HEK293 (cell line): ENCODE results near the gene IGIP.

ENCODE experiments used
- CTCF ChIA-PET: fragments of 350-600 bp; formaldehyde crosslinking; extraction: SDS; loops from one replicate; lab custom pipeline; 2021; ENCODE audit warnings: antibody characterized with exemption; lab: Yijun Ruan, JAX
- POLR2A ChIA-PET: fragments of 300-600 bp; formaldehyde crosslinking; extraction: SDS; loops from one replicate; lab custom pipeline; 2020; ENCODE audit warnings: antibody characterized with exemption, inconsistent platforms; lab: Yijun Ruan, JAX
- H3K27ac ChIP-seq: fragments of 200-500 bp; sonication (Bioruptor generic); 2 replicates; pipeline ENCODE4 v1.5.1; 2014; ENCODE audit warnings: low read depth, low read length, control low read depth, inconsistent platforms; ENCODE audit errors: extremely low read depth
- H3K36me3 ChIP-seq, 2 experiments: fragments of 200-500 bp in 1 of 2; sonication (Bioruptor generic) in 1 of 2; 1 replicate in 1 of 2; 2 replicates in 1 of 2; pipeline ENCODE4 v1.5.1; 2014 to 2017; ENCODE audit warnings: inconsistent platforms in 2 of 2, low read length in 2 of 2; ENCODE audit not compliant: control insufficient read depth in 2 of 2, insufficient read depth in 1 of 2
- H3K4me1 ChIP-seq: fragments of 200-500 bp; sonication (Bioruptor generic); 2 replicates; pipeline ENCODE4 v1.5.1; 2014; ENCODE audit warnings: mild to moderate bottlenecking, low read length, inconsistent platforms; ENCODE audit not compliant: control insufficient read depth, insufficient read depth
- H3K4me3 ChIP-seq: 2 replicates; pipeline ENCODE4 v1.5.1; 2011; ENCODE audit warnings: low read depth, mild to moderate bottlenecking, control low read depth, low read length, moderate library complexity
- H3K9me3 ChIP-seq: fragments of 200-500 bp; sonication (Bioruptor generic); 2 replicates; pipeline ENCODE4 v1.5.1; 2014; ENCODE audit warnings: low read depth, low read length, inconsistent platforms; ENCODE audit not compliant: control insufficient read depth, insufficient read depth
- BCL6B ChIP-seq: fragments of 450-650 bp; formaldehyde crosslinking; IDR thresholded peaks from 2 replicates; pipeline ENCODE4 v1.5.1; 2017; ENCODE audit warnings: missing biosample characterization, missing genetic modification characterization
- GLI4 ChIP-seq: fragments of 450-650 bp; formaldehyde crosslinking; IDR thresholded peaks from 2 replicates; pipeline ENCODE4 v1.5.1; 2016; ENCODE audit warnings: missing biosample characterization, missing genetic modification characterization
- HOXD13 ChIP-seq: sonication (generic); formaldehyde crosslinking; IDR thresholded peaks from 2 replicates; pipeline ENCODE4 v1.8.0; 2022; ENCODE audit warnings: missing genetic modification reagents, borderline replicate concordance
- SALL2 ChIP-seq: fragments of 450-650 bp; formaldehyde crosslinking; IDR thresholded peaks from 2 replicates; pipeline ENCODE4 v1.5.0; 2017; ENCODE audit warnings: missing biosample characterization, mild to moderate bottlenecking, missing genetic modification characterization, borderline replicate concordance
- SCRT1 ChIP-seq: fragments of 450-650 bp; formaldehyde crosslinking; IDR thresholded peaks from 2 replicates; pipeline ENCODE4 v1.5.1; 2016; ENCODE audit warnings: missing biosample characterization, missing genetic modification characterization, borderline replicate concordance
- ZBTB1 ChIP-seq: fragments of 450-650 bp; formaldehyde crosslinking; IDR thresholded peaks from 2 replicates; pipeline ENCODE4 v1.5.1; 2016; ENCODE audit warnings: missing biosample characterization, missing genetic modification characterization
- ZBTB17 ChIP-seq: fragments of 450-650 bp; formaldehyde crosslinking; IDR thresholded peaks from 2 replicates; pipeline ENCODE4 v1.5.1; 2016; ENCODE audit warnings: missing biosample characterization, missing genetic modification characterization
- ZBTB20 ChIP-seq: fragments of 450-650 bp; formaldehyde crosslinking; IDR thresholded peaks from 2 replicates; pipeline ENCODE4 v1.5.1; 2016; ENCODE audit warnings: missing biosample characterization, missing genetic modification characterization
- ZNF138 ChIP-seq: fragments of 450-650 bp; formaldehyde crosslinking; IDR thresholded peaks from 2 replicates; pipeline ENCODE4 v1.5.1; 2016; ENCODE audit warnings: missing biosample characterization, missing genetic modification characterization, borderline replicate concordance
- ZNF248 ChIP-seq: fragments of 450-650 bp; formaldehyde crosslinking; IDR thresholded peaks from 2 replicates; pipeline ENCODE4 v1.5.1; 2017; ENCODE audit warnings: missing biosample characterization, missing genetic modification characterization
- ZNF302 ChIP-seq: fragments of 450-650 bp; formaldehyde crosslinking; IDR thresholded peaks from 2 replicates; pipeline ENCODE4 v1.5.1; 2016; ENCODE audit warnings: missing biosample characterization, missing genetic modification characterization, low read depth
- ZNF341 ChIP-seq: fragments of 450-650 bp; formaldehyde crosslinking; IDR thresholded peaks from 2 replicates; pipeline ENCODE4; 2016; ENCODE audit warnings: low read depth, missing biosample characterization, missing genetic modification characterization
- ZNF362 ChIP-seq: fragments of 450-650 bp; formaldehyde crosslinking; IDR thresholded peaks from 2 replicates; pipeline ENCODE4 v1.5.1; 2016; ENCODE audit warnings: missing biosample characterization, missing genetic modification characterization
- ZNF513 ChIP-seq: fragments of 450-650 bp; IDR thresholded peaks from 2 replicates; pipeline ENCODE4 v1.5.1; 2018; ENCODE audit warnings: missing biosample characterization, missing genetic modification characterization
- ZNF521 ChIP-seq: fragments of 450-650 bp; formaldehyde crosslinking; IDR thresholded peaks from 2 replicates; pipeline ENCODE4 v1.5.1; 2017; ENCODE audit warnings: missing biosample characterization, mild to moderate bottlenecking, missing genetic modification characterization
- ZNF626 ChIP-seq: fragments of 450-650 bp; sonication (Bioruptor Pico); formaldehyde crosslinking; IDR thresholded peaks from 2 replicates; pipeline ENCODE4 v1.5.1; 2018; ENCODE audit warnings: missing biosample characterization, missing genetic modification characterization, inconsistent platforms
- ZNF670 ChIP-seq: fragments of 450-650 bp; formaldehyde crosslinking; IDR thresholded peaks from 2 replicates; pipeline ENCODE4 v1.5.1; 2016; ENCODE audit warnings: missing biosample characterization, missing genetic modification characterization, low read depth
- ZNF791 ChIP-seq: fragments of 450-650 bp; formaldehyde crosslinking; IDR thresholded peaks from 2 replicates; pipeline ENCODE4 v1.5.1; 2016; ENCODE audit warnings: missing biosample characterization, missing genetic modification characterization
- ZSCAN16 ChIP-seq: fragments of 450-650 bp; formaldehyde crosslinking; IDR thresholded peaks from 2 replicates; pipeline ENCODE4 v1.5.1; 2016; ENCODE audit warnings: missing biosample characterization, missing genetic modification characterization
- TF ChIP-seq, protein P1 (sequence below): fragments of 450-650 bp; formaldehyde crosslinking; IDR thresholded peaks from 2 replicates; pipeline ENCODE4 v1.5.1; 2017; ENCODE audit warnings: missing biosample characterization, missing genetic modification characterization
- TF ChIP-seq, protein P2 (sequence below): fragments of 450-650 bp; formaldehyde crosslinking; IDR thresholded peaks from 2 replicates; pipeline ENCODE4 v1.5.1; 2016; ENCODE audit warnings: missing biosample characterization, missing genetic modification characterization
- TF ChIP-seq, protein P3 (sequence below): fragments of 450-650 bp; formaldehyde crosslinking; IDR thresholded peaks from 2 replicates; pipeline ENCODE4 v1.5.1; 2017; ENCODE audit warnings: missing biosample characterization, missing genetic modification characterization
- TF ChIP-seq, protein P4 (sequence below): fragments of 450-650 bp; formaldehyde crosslinking; IDR thresholded peaks from 2 replicates; pipeline ENCODE4 v1.5.1; 2016; ENCODE audit warnings: missing biosample characterization, missing genetic modification characterization
- TF ChIP-seq, protein P5 (sequence below): fragments of 450-650 bp; formaldehyde crosslinking; IDR thresholded peaks from 2 replicates; pipeline ENCODE4 v1.5.1; 2016; ENCODE audit warnings: missing biosample characterization, missing genetic modification characterization, borderline replicate concordance

IGIP gene

GRCh38 chr5:140113699-140114263, 12.0 kb upstream of the IGIP start, which contains the start of gene PURA:
Gene PURA, plus strand, starts transcription at chr5:140114109. Its CDS starts 73 bp downstream, at chr5:140114182.
- peak within 1 kb of the TSS; percentile 72 for H3K4me3 ChIP-seq
- peak within 1 kb of the TSS; percentile 97 for H3K27ac ChIP-seq
- ChIA-PET POLR2A (interaction anchor here (1.8 kb wide), 1 partner anchor 232 kb away, joined by 6 read pairs; the partner anchor contains the start of gene HBEGF), CTCF (interaction anchor here (2.0 to 8.1 kb wide), 2 partner anchors 30 to 43 kb away, joined by 6 to 68 read pairs; no protein-coding TSS in a partner anchor)
- H3K9me3 ChIP-seq: no peaks in the 10 kb centered on the region
- H3K36me3 ChIP-seq: peaks cover 0 to 5% of the 10 kb centered on the region in 2 experiments; a peak in 2 of 3 replicates
- H3K4me1 ChIP-seq: peaks cover 36% of the 10 kb centered on the region
- TF ChIP-seq, protein P1, sequence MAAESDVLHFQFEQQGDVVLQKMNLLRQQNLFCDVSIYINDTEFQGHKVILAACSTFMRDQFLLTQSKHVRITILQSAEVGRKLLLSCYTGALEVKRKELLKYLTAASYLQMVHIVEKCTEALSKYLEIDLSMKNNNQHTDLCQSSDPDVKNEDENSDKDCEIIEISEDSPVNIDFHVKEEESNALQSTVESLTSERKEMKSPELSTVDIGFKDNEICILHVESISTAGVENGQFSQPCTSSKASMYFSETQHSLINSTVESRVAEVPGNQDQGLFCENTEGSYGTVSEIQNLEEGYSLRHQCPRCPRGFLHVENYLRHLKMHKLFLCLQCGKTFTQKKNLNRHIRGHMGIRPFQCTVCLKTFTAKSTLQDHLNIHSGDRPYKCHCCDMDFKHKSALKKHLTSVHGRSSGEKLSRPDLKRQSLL: no peak
- TF ChIP-seq ZNF670 (tag by site-specific recombination) (no peak), ZNF513 (tag by site-specific recombination) (no peak), ZNF626 (tag by site-specific recombination) (no peak), SCRT1 (tag by site-specific recombination) (no peak), ZNF138 (tag by site-specific recombination) (no peak), ZBTB1 (tag by site-specific recombination) (no peak), HOXD13 (CRISPR knock-in tag) (no peak), ZNF302 (no peak), BCL6B (tag by site-specific recombination) (no peak), SALL2 (tag by site-specific recombination) (no peak), ZBTB17 (no peak), ZBTB20 (no peak), GLI4 (tag by site-specific recombination) (no peak), ZNF248 (tag by site-specific recombination) (no peak), ZNF362 (tag by site-specific recombination) (no peak), ZNF521 (tag by site-specific recombination) (no peak), ZNF791 (tag by site-specific recombination) (no peak), ZNF341 (peak; percentile 64), ZSCAN16 (tag by site-specific recombination) (no peak)
- TF ChIP-seq, protein P2, sequence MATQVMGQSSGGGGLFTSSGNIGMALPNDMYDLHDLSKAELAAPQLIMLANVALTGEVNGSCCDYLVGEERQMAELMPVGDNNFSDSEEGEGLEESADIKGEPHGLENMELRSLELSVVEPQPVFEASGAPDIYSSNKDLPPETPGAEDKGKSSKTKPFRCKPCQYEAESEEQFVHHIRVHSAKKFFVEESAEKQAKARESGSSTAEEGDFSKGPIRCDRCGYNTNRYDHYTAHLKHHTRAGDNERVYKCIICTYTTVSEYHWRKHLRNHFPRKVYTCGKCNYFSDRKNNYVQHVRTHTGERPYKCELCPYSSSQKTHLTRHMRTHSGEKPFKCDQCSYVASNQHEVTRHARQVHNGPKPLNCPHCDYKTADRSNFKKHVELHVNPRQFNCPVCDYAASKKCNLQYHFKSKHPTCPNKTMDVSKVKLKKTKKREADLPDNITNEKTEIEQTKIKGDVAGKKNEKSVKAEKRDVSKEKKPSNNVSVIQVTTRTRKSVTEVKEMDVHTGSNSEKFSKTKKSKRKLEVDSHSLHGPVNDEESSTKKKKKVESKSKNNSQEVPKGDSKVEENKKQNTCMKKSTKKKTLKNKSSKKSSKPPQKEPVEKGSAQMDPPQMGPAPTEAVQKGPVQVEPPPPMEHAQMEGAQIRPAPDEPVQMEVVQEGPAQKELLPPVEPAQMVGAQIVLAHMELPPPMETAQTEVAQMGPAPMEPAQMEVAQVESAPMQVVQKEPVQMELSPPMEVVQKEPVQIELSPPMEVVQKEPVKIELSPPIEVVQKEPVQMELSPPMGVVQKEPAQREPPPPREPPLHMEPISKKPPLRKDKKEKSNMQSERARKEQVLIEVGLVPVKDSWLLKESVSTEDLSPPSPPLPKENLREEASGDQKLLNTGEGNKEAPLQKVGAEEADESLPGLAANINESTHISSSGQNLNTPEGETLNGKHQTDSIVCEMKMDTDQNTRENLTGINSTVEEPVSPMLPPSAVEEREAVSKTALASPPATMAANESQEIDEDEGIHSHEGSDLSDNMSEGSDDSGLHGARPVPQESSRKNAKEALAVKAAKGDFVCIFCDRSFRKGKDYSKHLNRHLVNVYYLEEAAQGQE (tag by site-specific recombination): no peak
- TF ChIP-seq, protein P3, sequence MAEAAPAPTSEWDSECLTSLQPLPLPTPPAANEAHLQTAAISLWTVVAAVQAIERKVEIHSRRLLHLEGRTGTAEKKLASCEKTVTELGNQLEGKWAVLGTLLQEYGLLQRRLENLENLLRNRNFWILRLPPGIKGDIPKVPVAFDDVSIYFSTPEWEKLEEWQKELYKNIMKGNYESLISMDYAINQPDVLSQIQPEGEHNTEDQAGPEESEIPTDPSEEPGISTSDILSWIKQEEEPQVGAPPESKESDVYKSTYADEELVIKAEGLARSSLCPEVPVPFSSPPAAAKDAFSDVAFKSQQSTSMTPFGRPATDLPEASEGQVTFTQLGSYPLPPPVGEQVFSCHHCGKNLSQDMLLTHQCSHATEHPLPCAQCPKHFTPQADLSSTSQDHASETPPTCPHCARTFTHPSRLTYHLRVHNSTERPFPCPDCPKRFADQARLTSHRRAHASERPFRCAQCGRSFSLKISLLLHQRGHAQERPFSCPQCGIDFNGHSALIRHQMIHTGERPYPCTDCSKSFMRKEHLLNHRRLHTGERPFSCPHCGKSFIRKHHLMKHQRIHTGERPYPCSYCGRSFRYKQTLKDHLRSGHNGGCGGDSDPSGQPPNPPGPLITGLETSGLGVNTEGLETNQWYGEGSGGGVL: peak; percentile 93
- TF ChIP-seq, protein P4, sequence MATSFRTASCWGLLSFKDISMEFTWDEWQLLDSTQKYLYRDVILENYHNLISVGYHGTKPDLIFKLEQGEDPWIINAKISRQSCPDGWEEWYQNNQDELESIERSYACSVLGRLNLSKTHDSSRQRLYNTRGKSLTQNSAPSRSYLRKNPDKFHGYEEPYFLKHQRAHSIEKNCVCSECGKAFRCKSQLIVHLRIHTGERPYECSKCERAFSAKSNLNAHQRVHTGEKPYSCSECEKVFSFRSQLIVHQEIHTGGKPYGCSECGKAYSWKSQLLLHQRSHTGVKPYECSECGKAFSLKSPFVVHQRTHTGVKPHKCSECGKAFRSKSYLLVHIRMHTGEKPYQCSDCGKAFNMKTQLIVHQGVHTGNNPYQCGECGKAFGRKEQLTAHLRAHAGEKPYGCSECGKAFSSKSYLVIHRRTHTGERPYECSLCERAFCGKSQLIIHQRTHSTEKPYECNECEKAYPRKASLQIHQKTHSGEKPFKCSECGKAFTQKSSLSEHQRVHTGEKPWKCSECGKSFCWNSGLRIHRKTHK (tag by site-specific recombination): no peak
- TF ChIP-seq, protein P5, sequence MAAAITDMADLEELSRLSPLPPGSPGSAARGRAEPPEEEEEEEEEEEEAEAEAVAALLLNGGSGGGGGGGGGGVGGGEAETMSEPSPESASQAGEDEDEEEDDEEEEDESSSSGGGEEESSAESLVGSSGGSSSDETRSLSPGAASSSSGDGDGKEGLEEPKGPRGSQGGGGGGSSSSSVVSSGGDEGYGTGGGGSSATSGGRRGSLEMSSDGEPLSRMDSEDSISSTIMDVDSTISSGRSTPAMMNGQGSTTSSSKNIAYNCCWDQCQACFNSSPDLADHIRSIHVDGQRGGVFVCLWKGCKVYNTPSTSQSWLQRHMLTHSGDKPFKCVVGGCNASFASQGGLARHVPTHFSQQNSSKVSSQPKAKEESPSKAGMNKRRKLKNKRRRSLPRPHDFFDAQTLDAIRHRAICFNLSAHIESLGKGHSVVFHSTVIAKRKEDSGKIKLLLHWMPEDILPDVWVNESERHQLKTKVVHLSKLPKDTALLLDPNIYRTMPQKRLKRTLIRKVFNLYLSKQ (tag by site-specific recombination): no peak
